ENCODE measurements around the gene IRF4.

The IRF4 gene

DNA sequence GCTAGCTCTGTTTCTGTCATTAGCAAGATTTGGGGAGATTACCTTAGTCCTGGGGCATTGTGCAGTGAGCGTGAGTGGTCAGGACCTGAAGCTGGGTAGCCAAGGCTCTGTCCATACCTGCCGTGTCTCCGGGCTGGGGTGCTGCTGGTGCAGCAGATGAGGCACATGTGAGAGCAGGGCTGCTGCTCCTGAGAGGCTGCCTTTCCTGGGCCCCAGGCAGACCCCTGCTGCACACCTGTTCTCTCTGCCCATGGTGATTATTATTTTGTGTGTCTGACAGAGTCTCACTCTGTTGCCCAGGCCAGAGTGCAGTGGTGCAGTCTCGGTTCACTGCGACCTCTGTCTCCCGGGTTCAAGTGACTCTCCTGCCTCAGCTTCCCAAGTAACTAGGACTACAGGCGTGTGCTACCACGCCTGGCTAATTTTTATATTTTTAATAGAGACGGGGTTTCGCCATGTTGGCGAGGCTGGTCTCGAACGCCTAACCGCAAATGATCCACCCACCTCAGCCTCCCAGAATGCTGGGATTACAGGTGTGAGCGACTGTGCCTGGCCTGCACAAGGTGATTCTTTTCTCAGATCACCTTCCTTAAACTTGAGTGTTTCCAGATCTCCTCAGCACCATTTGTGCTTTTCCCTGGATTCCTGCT lies 36.8 kb upstream of the IRF4 start:
- Histone ChIP-seq H3K36me3 (ENCODE audit: control insufficient read depth, insufficient read depth, low read length) (no peaks in the 10 kb centered on the region), H3K4me3 (ENCODE audit: low read depth, low read length) (no peak overlapping the region), H3K27ac (ENCODE audit: low read depth, low read length) (no peak overlapping the region), H3K4me1 (ENCODE audit: control insufficient read depth, insufficient read depth, low read length) (no peaks in the 10 kb centered on the region), H3K9me3 (ENCODE audit: control insufficient read depth, insufficient read depth, low read length) (peaks cover 78% of the 10 kb centered on the region), H3K27me3 (ENCODE audit: control insufficient read depth, insufficient read depth, low read length) (no peaks in the 10 kb centered on the region), H3K9ac (ENCODE audit: low read depth, low read length) (no peak overlapping the region)

DNA sequence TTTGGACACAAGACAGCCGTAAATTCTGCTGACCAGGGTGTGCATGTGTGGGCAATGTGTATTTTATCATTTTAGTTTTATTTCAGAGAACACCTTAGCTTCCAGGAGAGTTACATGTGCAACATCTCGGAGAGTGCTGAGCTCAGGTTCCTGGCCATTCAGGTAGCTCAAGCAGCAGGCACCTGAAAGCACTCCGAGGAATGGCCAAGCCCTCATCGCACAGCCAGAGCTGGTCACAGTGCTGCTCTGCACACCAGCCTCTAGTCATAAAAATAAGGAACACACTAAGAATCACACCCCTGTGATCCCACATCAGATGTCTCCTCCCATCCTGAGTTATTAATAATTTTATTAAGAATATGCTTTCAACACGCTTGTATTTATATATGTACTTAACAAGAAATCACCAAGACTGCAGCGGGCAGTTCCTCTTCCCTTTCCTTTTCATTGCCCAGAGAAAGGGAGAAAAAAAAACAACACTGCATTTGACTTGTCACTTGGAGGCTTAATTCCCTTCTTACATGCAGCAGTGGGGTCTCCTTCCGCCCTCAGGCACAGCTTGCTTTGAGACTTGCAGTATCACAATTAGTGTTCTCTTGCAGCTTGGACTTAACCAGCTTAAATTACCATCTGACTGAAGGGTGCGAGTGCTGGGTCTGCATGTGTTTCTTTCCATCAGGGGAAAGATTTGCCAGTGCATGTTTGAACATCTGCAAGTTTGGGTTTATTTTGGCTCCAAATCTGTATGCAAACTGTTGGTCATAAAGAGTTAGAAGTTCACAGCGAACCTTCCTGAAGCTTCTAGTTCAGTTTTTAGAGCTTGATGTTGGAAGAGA lies 36.0 kb upstream of the IRF4 start:
- H3K9me3 ChIP-seq (ENCODE audit: control insufficient read depth, insufficient read depth, low read length), result peaks cover 74% of the 10 kb centered on the region

DNA sequence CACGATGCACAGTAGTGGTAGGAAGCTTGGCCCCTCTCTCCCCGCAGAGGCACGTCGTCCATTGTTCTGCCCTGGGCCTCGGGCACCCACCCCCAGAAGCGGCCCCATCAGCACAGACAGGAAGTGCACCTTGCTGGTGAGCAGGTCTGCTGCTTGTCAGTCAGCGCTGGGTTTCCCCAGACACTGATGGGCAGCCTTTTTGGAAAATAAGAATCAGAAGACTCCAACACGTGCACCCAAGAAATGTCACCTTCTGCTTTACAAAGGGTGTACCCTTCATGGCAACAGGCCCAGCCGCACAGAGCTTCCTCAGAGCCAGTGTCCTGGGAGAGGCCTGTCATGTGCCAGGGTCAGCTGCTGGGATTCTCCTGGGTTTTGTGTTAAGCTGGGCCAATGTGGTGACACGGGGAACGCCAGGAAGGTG lies 34.7 kb upstream of the IRF4 start:
- peaks cover 73% of the 10 kb centered on the region for H3K9me3 ChIP-seq (ENCODE audit: control insufficient read depth, insufficient read depth, low read length)
- H3K27me3 ChIP-seq (ENCODE audit: control insufficient read depth, insufficient read depth, low read length), result no peaks in the 10 kb centered on the region
- no peak overlapping the region for H3K4me3 ChIP-seq (ENCODE audit: low read depth, low read length)
- H3K36me3 ChIP-seq (ENCODE audit: control insufficient read depth, insufficient read depth, low read length), result no peaks in the 10 kb centered on the region
- no peak overlapping the region for H3K9ac ChIP-seq (ENCODE audit: low read depth, low read length)
- H3K27ac ChIP-seq (ENCODE audit: low read depth, low read length), result no peak overlapping the region
- no peaks in the 10 kb centered on the region for H3K4me1 ChIP-seq (ENCODE audit: control insufficient read depth, insufficient read depth, low read length)

More for the DNA sequence above, 36.0 kb upstream of the IRF4 start:
- no peak overlapping the region for H3K4me3 ChIP-seq (ENCODE audit: low read depth, low read length)
- no peaks in the 10 kb centered on the region for H3K4me1 ChIP-seq (ENCODE audit: control insufficient read depth, insufficient read depth, low read length)
- no peak overlapping the region for H3K27ac ChIP-seq (ENCODE audit: low read depth, low read length)
- no peak overlapping the region for H3K9ac ChIP-seq (ENCODE audit: low read depth, low read length)
- H3K27me3 ChIP-seq (ENCODE audit: control insufficient read depth, insufficient read depth, low read length), result no peaks in the 10 kb centered on the region
- H3K36me3 ChIP-seq (ENCODE audit: control insufficient read depth, insufficient read depth, low read length), result no peaks in the 10 kb centered on the region

DNA sequence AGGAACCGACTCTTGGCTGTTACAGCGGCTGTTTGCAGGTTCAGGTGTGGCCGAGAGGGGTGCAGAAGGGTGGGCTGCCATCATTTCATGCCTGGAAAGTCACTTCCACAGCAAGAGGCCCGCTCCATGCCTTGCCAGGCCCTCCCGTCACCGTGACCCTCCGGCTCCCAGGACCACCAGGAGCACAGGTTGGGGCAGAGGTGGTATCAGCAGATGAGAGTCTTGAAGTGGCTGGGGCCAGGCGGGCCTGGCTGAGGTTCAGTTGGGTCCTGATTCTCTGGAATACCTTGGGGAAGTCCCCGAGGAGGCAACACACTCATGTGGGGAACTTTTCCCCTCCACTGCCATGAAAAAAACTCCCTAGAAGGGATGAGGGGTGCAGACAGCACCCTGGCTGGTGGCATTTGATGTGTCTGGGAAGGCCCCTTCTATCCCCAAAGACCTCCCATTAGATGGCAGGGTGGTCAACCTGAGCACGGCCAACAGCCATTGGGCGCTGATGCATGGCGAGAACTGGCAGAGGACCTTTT lies 34.2 kb upstream of the IRF4 start:
- H3K4me1 ChIP-seq (ENCODE audit: control insufficient read depth, insufficient read depth, low read length), result no peaks in the 10 kb centered on the region
- no peaks in the 10 kb centered on the region for H3K36me3 ChIP-seq (ENCODE audit: control insufficient read depth, insufficient read depth, low read length)
- peaks cover 73% of the 10 kb centered on the region for H3K9me3 ChIP-seq (ENCODE audit: control insufficient read depth, insufficient read depth, low read length)
- H3K9ac ChIP-seq (ENCODE audit: low read depth, low read length), result no peak overlapping the region
- H3K27ac ChIP-seq (ENCODE audit: low read depth, low read length), result no peak overlapping the region
- no peak overlapping the region for H3K4me3 ChIP-seq (ENCODE audit: low read depth, low read length)
- no peaks in the 10 kb centered on the region for H3K27me3 ChIP-seq (ENCODE audit: control insufficient read depth, insufficient read depth, low read length)

DNA sequence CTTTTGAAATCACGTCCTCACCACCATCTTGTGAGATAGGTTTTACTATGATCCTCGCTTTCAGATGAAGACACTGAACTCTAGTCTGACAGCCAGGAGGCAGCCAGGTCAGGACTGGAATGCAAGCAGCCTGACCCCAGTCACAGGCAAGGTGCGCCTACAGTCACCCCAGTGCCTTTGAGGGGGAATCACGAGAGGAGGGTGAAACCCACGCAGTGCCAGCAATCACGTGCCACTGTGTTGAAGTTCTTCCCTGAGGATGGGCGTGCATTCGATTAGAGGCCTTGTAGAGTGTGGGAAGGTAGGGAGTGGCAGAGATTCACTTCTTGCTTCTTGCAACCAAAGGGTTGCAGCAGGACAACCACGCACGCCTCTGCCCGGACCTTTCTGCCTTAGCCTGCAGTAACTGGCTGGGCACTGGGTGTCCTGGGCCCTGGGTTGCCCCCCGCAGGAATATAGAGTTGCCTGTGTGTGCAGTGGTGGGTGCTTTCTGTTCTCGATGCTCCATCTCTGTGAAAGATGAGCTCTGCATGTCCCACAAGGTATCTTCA lies 33.7 kb upstream of the IRF4 start:
- Histone ChIP-seq H3K9me3 (ENCODE audit: control insufficient read depth, insufficient read depth, low read length) (peaks cover 73% of the 10 kb centered on the region), H3K27me3 (ENCODE audit: control insufficient read depth, insufficient read depth, low read length) (no peaks in the 10 kb centered on the region), H3K4me1 (ENCODE audit: control insufficient read depth, insufficient read depth, low read length) (no peaks in the 10 kb centered on the region), H3K9ac (ENCODE audit: low read depth, low read length) (no peak overlapping the region), H3K36me3 (ENCODE audit: control insufficient read depth, insufficient read depth, low read length) (no peaks in the 10 kb centered on the region), H3K4me3 (ENCODE audit: low read depth, low read length) (no peak overlapping the region), H3K27ac (ENCODE audit: low read depth, low read length) (no peak overlapping the region)

DNA sequence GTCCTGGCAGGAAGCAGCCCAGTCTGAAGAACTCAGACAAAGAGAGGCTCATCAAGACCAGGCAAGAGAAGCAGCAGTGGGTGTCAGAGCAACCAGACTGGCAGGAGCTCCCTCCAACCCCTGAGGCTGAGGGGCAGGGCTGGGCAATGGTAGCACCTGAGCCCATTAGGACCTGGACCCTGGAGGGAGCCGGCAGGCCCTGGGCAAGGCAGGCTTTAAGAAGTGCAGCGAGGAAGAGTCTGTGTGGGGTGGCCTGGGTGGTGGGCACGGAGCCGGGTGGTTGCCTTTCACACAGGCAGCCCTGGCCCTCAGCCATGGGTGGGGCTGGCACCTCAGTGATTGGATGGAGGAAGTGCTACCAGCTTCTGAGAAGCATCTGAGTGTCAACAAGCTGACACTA lies 33.1 kb upstream of the IRF4 start:
- Histone ChIP-seq H3K9me3 (ENCODE audit: control insufficient read depth, insufficient read depth, low read length) (peaks cover 73% of the 10 kb centered on the region), H3K4me1 (ENCODE audit: control insufficient read depth, insufficient read depth, low read length) (no peaks in the 10 kb centered on the region), H3K27ac (ENCODE audit: low read depth, low read length) (no peak overlapping the region), H3K9ac (ENCODE audit: low read depth, low read length) (no peak overlapping the region), H3K4me3 (ENCODE audit: low read depth, low read length) (no peak overlapping the region), H3K36me3 (ENCODE audit: control insufficient read depth, insufficient read depth, low read length) (no peaks in the 10 kb centered on the region), H3K27me3 (ENCODE audit: control insufficient read depth, insufficient read depth, low read length) (no peaks in the 10 kb centered on the region)

DNA sequence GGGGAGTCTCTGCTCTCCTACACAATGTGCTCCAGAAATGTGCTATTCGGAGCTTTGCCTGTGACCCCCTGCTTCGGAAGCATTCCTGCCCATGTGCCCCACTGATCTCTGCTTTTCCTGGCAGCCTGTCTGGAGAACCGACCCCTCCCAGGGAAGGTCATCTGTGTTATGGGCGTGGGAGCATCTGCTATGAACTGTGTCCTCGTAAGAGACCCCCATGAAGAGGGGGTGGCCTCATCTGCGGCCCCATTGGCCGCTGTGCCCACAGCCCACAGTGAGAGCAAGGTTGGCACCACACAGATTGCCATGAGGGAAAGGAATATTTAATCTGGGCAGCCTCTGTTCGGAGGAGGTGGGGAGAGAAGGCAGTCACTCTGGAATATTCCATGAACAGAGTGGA lies 32.7 kb upstream of the IRF4 start:
- H3K27me3 ChIP-seq (ENCODE audit: control insufficient read depth, insufficient read depth, low read length), result no peaks in the 10 kb centered on the region
- H3K4me1 ChIP-seq (ENCODE audit: control insufficient read depth, insufficient read depth, low read length), result no peaks in the 10 kb centered on the region
- H3K27ac ChIP-seq (ENCODE audit: low read depth, low read length), result no peak overlapping the region

DNA sequence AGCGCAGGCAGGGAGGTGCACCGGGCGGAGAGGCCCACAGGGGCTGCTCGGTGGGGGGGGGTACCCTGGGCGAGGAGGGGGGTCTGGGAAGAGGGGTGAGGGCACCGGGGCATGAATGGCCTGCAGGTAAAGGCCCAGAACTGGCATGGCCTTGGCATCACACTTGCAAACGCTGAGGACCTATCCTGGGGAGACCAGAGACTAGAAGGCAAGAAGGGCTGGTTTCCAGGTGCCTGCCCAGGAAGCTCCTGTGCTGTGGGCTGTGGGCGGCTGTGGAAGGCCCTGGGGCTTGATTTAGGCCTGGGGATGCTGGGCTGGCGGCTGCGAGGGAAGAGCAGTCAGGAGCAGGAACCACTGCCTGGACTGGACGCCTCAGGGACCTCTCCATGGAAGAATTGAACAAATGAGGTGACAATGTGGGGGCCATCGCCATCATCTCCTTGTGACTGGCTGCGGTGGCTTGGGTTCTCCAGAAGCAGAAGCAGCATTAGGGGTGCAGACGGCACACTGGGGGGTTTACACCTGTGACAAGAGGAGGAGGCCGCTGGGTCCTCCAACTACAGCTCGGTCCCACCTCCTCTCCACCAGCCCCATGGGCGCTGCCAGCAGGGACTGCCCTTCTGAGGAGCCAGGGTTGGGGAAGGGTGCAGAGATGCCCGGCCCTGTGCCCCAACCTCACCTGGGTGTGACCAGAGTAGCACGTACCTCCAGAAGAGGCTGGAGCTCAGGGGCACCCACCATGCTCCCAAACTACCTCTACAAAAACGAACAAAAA lies 32.1 kb upstream of the IRF4 start:
- no peak overlapping the region for H3K27ac ChIP-seq (ENCODE audit: low read depth, low read length)
- H3K9me3 ChIP-seq (ENCODE audit: control insufficient read depth, insufficient read depth, low read length), result peaks cover 77% of the 10 kb centered on the region
- H3K36me3 ChIP-seq (ENCODE audit: control insufficient read depth, insufficient read depth, low read length), result no peaks in the 10 kb centered on the region
- no peaks in the 10 kb centered on the region for H3K27me3 ChIP-seq (ENCODE audit: control insufficient read depth, insufficient read depth, low read length)
- no peak overlapping the region for H3K4me3 ChIP-seq (ENCODE audit: low read depth, low read length)
- no peak overlapping the region for H3K9ac ChIP-seq (ENCODE audit: low read depth, low read length)
- H3K4me1 ChIP-seq (ENCODE audit: control insufficient read depth, insufficient read depth, low read length), result no peaks in the 10 kb centered on the region

More for the DNA sequence above, 32.7 kb upstream of the IRF4 start:
- H3K9ac ChIP-seq (ENCODE audit: low read depth, low read length), result no peak overlapping the region
- H3K36me3 ChIP-seq (ENCODE audit: control insufficient read depth, insufficient read depth, low read length), result no peaks in the 10 kb centered on the region
- no peak overlapping the region for H3K4me3 ChIP-seq (ENCODE audit: low read depth, low read length)
- H3K9me3 ChIP-seq (ENCODE audit: control insufficient read depth, insufficient read depth, low read length), result peaks cover 73% of the 10 kb centered on the region

DNA sequence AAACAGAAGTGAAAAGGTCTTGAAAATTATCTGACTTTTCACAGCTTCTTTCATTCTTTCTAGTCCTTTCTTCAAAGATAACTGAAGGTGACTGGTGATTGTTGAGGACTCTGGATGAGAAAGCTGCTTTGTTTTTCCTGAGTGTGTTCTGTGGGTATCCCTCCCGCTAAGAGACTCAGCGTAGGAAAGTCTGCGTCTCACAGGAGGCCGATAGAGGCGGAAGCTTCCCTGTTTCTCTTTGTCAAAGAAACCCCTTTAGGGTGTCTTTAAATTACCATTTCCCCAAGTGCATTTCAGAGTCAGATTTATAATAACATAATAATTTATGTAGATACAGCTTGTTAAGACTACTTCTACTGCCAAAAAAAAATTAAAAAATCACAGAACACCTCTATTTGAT lies 31.2 kb upstream of the IRF4 start:
- H3K4me3 ChIP-seq (ENCODE audit: low read depth, low read length), result no peak overlapping the region
- no peaks in the 10 kb centered on the region for H3K4me1 ChIP-seq (ENCODE audit: control insufficient read depth, insufficient read depth, low read length)
- peaks cover 76% of the 10 kb centered on the region for H3K9me3 ChIP-seq (ENCODE audit: control insufficient read depth, insufficient read depth, low read length)
- H3K36me3 ChIP-seq (ENCODE audit: control insufficient read depth, insufficient read depth, low read length), result no peaks in the 10 kb centered on the region
- no peak overlapping the region for H3K27ac ChIP-seq (ENCODE audit: low read depth, low read length)
- no peak overlapping the region for H3K9ac ChIP-seq (ENCODE audit: low read depth, low read length)
- no peaks in the 10 kb centered on the region for H3K27me3 ChIP-seq (ENCODE audit: control insufficient read depth, insufficient read depth, low read length)

DNA sequence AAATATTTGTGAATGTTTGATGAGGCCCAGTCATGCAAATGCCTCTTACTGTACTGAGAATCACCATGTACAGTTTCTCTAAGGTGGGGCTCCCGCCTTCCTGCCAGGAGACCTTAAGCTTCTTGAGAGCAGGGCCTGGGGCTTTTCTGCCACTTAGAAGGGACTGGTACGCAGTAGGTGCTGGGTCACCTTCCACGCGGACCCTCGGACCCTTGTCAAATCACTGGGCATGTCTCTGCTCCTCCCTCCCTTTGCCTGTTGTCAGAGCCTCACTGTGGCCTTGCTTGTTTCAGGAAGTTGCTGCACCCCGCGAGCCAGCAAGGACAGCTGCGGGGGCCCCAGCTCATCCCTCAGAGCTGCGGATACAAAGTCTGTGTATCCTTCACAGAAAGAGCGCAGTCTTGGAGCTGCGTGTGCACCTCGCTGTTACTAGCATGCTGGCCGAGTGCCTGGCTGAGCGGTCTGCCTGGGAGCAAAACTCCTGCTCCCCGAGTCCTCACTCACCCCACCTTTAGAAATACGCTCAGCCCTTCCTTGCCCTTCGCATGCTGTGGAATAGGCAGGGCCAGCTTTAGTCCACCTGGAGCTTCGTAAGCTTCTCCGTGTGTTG lies 30.7 kb upstream of the IRF4 start:
- H3K9ac ChIP-seq (ENCODE audit: low read depth, low read length), result no peak overlapping the region
- H3K4me3 ChIP-seq (ENCODE audit: low read depth, low read length), result no peak overlapping the region
- no peaks in the 10 kb centered on the region for H3K36me3 ChIP-seq (ENCODE audit: control insufficient read depth, insufficient read depth, low read length)
- H3K9me3 ChIP-seq (ENCODE audit: control insufficient read depth, insufficient read depth, low read length), result peaks cover 74% of the 10 kb centered on the region
- H3K27me3 ChIP-seq (ENCODE audit: control insufficient read depth, insufficient read depth, low read length), result no peaks in the 10 kb centered on the region
- no peaks in the 10 kb centered on the region for H3K4me1 ChIP-seq (ENCODE audit: control insufficient read depth, insufficient read depth, low read length)
- H3K27ac ChIP-seq (ENCODE audit: low read depth, low read length), result no peak overlapping the region
